HCT116 (cell line): ENCODE results near the gene SUGCT. TPM values are rescaled to one million over a fixed set of nuclear protein-coding genes. Genes with fewer than 3 reads are reported as not detected.

Source experiments
- ATAC-seq: fragments of 200-7000 bp; cut with Tn5 transposase; 2 replicates; pipeline ENCODE4 v1.9.1; 2020; ENCODE audit warnings: mild to moderate bottlenecking, moderate library complexity
- BruUV-seq: library from RNA; stranded (reverse); fragments of 400-500 nt; replicated peaks from 2 replicates; lab custom pipeline; 2021; lab: Mats Ljungman, UMichigan
- CTCF ChIA-PET: fragments of 300-600 bp; sonication (Branson Sonifier 250); formaldehyde crosslinking; loops from one replicate; lab custom pipeline; 2021; ENCODE audit warnings: antibody characterized with exemption; lab: Charles Lee
- POLR2A ChIA-PET: fragments of 300-600, 350-600 bp; sonication (Branson Sonifier 250); formaldehyde crosslinking; loops from one replicate; lab custom pipeline; 2021; ENCODE audit warnings: antibody characterized with exemption; lab: Charles Lee
- RAD21 ChIA-PET, 2 experiments: fragments of 300-600 bp; sonication (Branson Sonifier 250); formaldehyde crosslinking; loops; one replicate each; lab custom pipeline; 2023; ENCODE audit warnings: low total read pairs in 2 of 2; ENCODE audit not compliant: uncharacterized antibody in 2 of 2, unreplicated experiment in 2 of 2, low non-redundant PET in 1 of 2; lab: Charles Lee
- DNase-seq: peaks from one replicate; pipeline ENCODE4 v3.0.0-alpha.2; 2010; ENCODE audit warnings: low read depth, low spot score
- H2AFZ ChIP-seq: fragments of 200-600 bp; shearing (Covaris generic), sonication (generic); 2 replicates; pipeline ENCODE4 v1.6.1; 2017; ENCODE audit warnings: low read depth, mixed run types, mixed read lengths, antibody characterized with exemption, low read length; ENCODE audit not compliant: poor library complexity, severe bottlenecking
- H3K27ac ChIP-seq: 2 replicates; pipeline ENCODE4 v1.5.1; 2012; ENCODE audit warnings: low read depth, low read length
- H3K27me3 ChIP-seq: fragments of 200-600 bp; sonication (generic); 2 replicates; pipeline ENCODE4 v1.6.1; 2016; ENCODE audit warnings: mixed run types, low read length, mixed read lengths; ENCODE audit not compliant: insufficient read depth
- H3K36me3 ChIP-seq, 2 experiments: fragments of 200-500 bp in 1 of 2; fragments of 200-600 bp in 1 of 2; sonication (Bioruptor generic) in 1 of 2; sonication (generic) in 1 of 2; 2 replicates each; pipeline versions ENCODE4 v1.5.1 to v1.6.1; 2014 to 2016; ENCODE audit warnings: low read length in 2 of 2, inconsistent platforms in 1 of 2, mixed read lengths in 1 of 2, mixed run types in 1 of 2; ENCODE audit not compliant: insufficient read depth in 2 of 2, control insufficient read depth in 1 of 2
- H3K4me1 ChIP-seq, 2 experiments: fragments of 200-600 bp in 1 of 2; sonication (generic) in 1 of 2; 2 replicates each; pipeline versions ENCODE4 v1.5.1 to v1.6.1; 2012 to 2017; ENCODE audit warnings: low read length in 2 of 2, inconsistent platforms in 1 of 2, mild to moderate bottlenecking in 1 of 2, mixed read lengths in 1 of 2, mixed run types in 1 of 2, moderate library complexity in 1 of 2; ENCODE audit not compliant: insufficient read depth in 2 of 2, control insufficient read depth in 1 of 2
- H3K4me2 ChIP-seq: fragments of 200-600 bp; sonication (generic); 2 replicates; pipeline ENCODE4 v1.6.1; 2017; ENCODE audit warnings: mixed run types, low read length, mixed read lengths
- H3K4me3 ChIP-seq, 2 experiments: fragments of 200-600 bp in 1 of 2; sonication (generic) in 1 of 2; replicated peaks in 1 of 2; 2 replicates each; pipeline ENCODE4 v1.5.1; 2011 to 2016; ENCODE audit warnings: low read length in 2 of 2, control low read depth in 1 of 2, low read depth in 1 of 2, mild to moderate bottlenecking in 1 of 2, mixed read lengths in 1 of 2, mixed run types in 1 of 2
- H3K79me2 ChIP-seq: fragments of 200-600 bp; sonication (generic); 2 replicates; pipeline ENCODE4 v1.6.1; 2017; ENCODE audit warnings: mild to moderate bottlenecking, mixed run types, low read length, moderate library complexity, mixed read lengths; ENCODE audit not compliant: insufficient read depth
- H3K9ac ChIP-seq: fragments of 200-600 bp; sonication (generic); 2 replicates; pipeline ENCODE4 v1.6.1; 2016; ENCODE audit warnings: low read length, mixed read lengths
- H3K9me2 ChIP-seq: fragments of 200-600 bp; sonication (generic), shearing (Covaris generic); 2 replicates; pipeline ENCODE4 v1.6.1; 2017; ENCODE audit warnings: mixed run types, mild to moderate bottlenecking, moderate library complexity; ENCODE audit not compliant: insufficient read depth
- H3K9me3 ChIP-seq, 2 experiments: fragments of 200-500 bp in 1 of 2; fragments of 200-600 bp in 1 of 2; sonication (Bioruptor generic) in 1 of 2; sonication (generic) in 1 of 2; 2 replicates each; pipeline ENCODE4 v1.6.1; 2014 to 2017; ENCODE audit warnings: low read length in 2 of 2, mixed read lengths in 2 of 2, inconsistent platforms in 1 of 2, low read depth in 1 of 2, mild to moderate bottlenecking in 1 of 2, mixed run types in 1 of 2, moderate library complexity in 1 of 2; ENCODE audit not compliant: control insufficient read depth in 1 of 2, insufficient read depth in 1 of 2
- H4K20me1 ChIP-seq: fragments of 200-600 bp; sonication (generic), shearing (Covaris generic); 2 replicates; pipeline ENCODE4 v1.6.1; 2017; ENCODE audit warnings: mixed run types, mild to moderate bottlenecking, moderate library complexity; ENCODE audit not compliant: insufficient read depth
- CBX3 ChIP-seq: IDR thresholded peaks from 2 replicates; pipeline ENCODE4 v1.6.1; 2012; ENCODE audit warnings: low read depth
- ELF1 ChIP-seq: IDR thresholded peaks from 2 replicates; pipeline ENCODE4 v1.6.1; 2012; ENCODE audit warnings: low read depth, borderline replicate concordance
- EZH2phosphoT487 ChIP-seq: fragments of 200-600 bp; IDR thresholded peaks from 2 replicates; pipeline ENCODE4 v1.6.1; 2018; ENCODE audit warnings: antibody characterized with exemption, borderline replicate concordance
- JUND ChIP-seq: IDR thresholded peaks from 2 replicates; pipeline ENCODE4 v1.6.1; 2012
- POLR2AphosphoS5 ChIP-seq: IDR thresholded peaks from 2 replicates; pipeline ENCODE4 v1.6.1; 2011; ENCODE audit warnings: mild to moderate bottlenecking, low read depth, low read length, moderate library complexity
- RAD21 ChIP-seq: IDR thresholded peaks from 2 replicates; pipeline ENCODE4 v1.6.1; 2012; ENCODE audit warnings: low read depth, mild to moderate bottlenecking
- SIN3A ChIP-seq: IDR thresholded peaks from 2 replicates; pipeline ENCODE4 v1.6.1; 2012; ENCODE audit warnings: low read depth
- ZBTB33 ChIP-seq: IDR thresholded peaks from 2 replicates; pipeline ENCODE4 v1.6.1; 2011; ENCODE audit warnings: mild to moderate bottlenecking, low read length, moderate library complexity; ENCODE audit not compliant: insufficient replicate concordance; ENCODE audit errors: extremely low read depth
- ZFX ChIP-seq: fragments of 450-650 bp; IDR thresholded peaks from 2 replicates; pipeline ENCODE4 v1.6.1; 2017
- intact Hi-C: fragments of 100-400 bp; cut with micrococcal nuclease; formaldehyde crosslinking; loops from 2 replicates; pipeline ENCODE4 v1.10.0; 2022
- total RNA-seq: library from RNA; stranded (reverse); gene quantifications from one replicate; pipeline ENCODE4 v1.2.1, GENCODE V29; 2021; ENCODE audit not compliant: unreplicated experiment
- TF ChIP-seq, protein P1 (sequence below): IDR thresholded peaks from 2 replicates; pipeline ENCODE4 v1.6.1; 2012; ENCODE audit warnings: low read depth
- TF ChIP-seq, protein P2 (sequence below): IDR thresholded peaks from 2 replicates; pipeline ENCODE4 v1.6.1; 2012

The SUGCT gene
- total RNA-seq, 1 experiment from 2014 or later = 4.4 TPM

- CTCF ChIA-PET = no interaction called here
- intact Hi-C loops = no loop called here
These were observed 265.7 kb downstream of the SUGCT start for GRCh38 chr7:40400525-40400924.

More at GRCh38 chr7:40400525-40400924, 265.7 kb downstream of the SUGCT start:
- H3K27me3 ChIP-seq = no peaks in the 10 kb centered on the region
- no peak overlapping the region for H3K4me2 ChIP-seq
- no TSS peak for BruUV-seq
- DNase-seq (no peak), ATAC-seq (no peak)
- TF ChIP-seq, protein P1, sequence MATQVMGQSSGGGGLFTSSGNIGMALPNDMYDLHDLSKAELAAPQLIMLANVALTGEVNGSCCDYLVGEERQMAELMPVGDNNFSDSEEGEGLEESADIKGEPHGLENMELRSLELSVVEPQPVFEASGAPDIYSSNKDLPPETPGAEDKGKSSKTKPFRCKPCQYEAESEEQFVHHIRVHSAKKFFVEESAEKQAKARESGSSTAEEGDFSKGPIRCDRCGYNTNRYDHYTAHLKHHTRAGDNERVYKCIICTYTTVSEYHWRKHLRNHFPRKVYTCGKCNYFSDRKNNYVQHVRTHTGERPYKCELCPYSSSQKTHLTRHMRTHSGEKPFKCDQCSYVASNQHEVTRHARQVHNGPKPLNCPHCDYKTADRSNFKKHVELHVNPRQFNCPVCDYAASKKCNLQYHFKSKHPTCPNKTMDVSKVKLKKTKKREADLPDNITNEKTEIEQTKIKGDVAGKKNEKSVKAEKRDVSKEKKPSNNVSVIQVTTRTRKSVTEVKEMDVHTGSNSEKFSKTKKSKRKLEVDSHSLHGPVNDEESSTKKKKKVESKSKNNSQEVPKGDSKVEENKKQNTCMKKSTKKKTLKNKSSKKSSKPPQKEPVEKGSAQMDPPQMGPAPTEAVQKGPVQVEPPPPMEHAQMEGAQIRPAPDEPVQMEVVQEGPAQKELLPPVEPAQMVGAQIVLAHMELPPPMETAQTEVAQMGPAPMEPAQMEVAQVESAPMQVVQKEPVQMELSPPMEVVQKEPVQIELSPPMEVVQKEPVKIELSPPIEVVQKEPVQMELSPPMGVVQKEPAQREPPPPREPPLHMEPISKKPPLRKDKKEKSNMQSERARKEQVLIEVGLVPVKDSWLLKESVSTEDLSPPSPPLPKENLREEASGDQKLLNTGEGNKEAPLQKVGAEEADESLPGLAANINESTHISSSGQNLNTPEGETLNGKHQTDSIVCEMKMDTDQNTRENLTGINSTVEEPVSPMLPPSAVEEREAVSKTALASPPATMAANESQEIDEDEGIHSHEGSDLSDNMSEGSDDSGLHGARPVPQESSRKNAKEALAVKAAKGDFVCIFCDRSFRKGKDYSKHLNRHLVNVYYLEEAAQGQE = no peak
- no peak for TF ChIP-seq SIN3A
- no peak for TF ChIP-seq EZH2phosphoT487
- no peak for TF ChIP-seq RAD21
- TF ChIP-seq ZBTB33 = no peak
- TF ChIP-seq POLR2AphosphoS5 = no peak
- TF ChIP-seq JUND = no peak
- no peak for TF ChIP-seq CBX3
- no peak for TF ChIP-seq ZFX
- TF ChIP-seq, protein P2, sequence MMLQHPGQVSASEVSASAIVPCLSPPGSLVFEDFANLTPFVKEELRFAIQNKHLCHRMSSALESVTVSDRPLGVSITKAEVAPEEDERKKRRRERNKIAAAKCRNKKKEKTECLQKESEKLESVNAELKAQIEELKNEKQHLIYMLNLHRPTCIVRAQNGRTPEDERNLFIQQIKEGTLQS = no peak
- TF ChIP-seq ELF1 = no peak
- H3K9me2 ChIP-seq = no peaks in the 10 kb centered on the region
- ChIA-PET POLR2A (no interaction called here), RAD21 (no interaction called here)
- H3K9me3 ChIP-seq = no peaks in the 10 kb centered on the region
- H3K4me1 ChIP-seq = no peaks in the 10 kb centered on the region
- H3K4me3 ChIP-seq = no peak overlapping the region
- no peak overlapping the region for H3K27ac ChIP-seq
- H3K36me3 ChIP-seq = no peaks in the 10 kb centered on the region
- no peaks in the 10 kb centered on the region for H4K20me1 ChIP-seq
- no peak overlapping the region for H2AFZ ChIP-seq
- H3K79me2 ChIP-seq = no peaks in the 10 kb centered on the region
- H3K9ac ChIP-seq = no peak overlapping the region
